OCI-LY7 (cell line): Measurements from ENCODE around the gene CFC1.
"Not testable (repeated sequence)": the region's sequence is repeated elsewhere in the genome, so short reads cannot be mapped to it uniquely, and the experiment has no call there.

ENCODE experiments used
- EZH2phosphoT487 ChIP-seq: fragments of 200-600 bp; sonication (generic); IDR thresholded peaks from 2 replicates; pipeline ENCODE4 v1.6.1; 2018; ENCODE audit warnings: low read depth, borderline replicate concordance, mild to moderate bottlenecking, mixed run types, antibody characterized with exemption, low read length, moderate library complexity, mixed read lengths
- TF ChIP-seq, protein P1 (sequence below): fragments of 200-600 bp; sonication (generic); conservative IDR thresholded peaks from 2 replicates; pipeline ENCODE4 v1.5.1; 2014; ENCODE audit warnings: mild to moderate bottlenecking, antibody characterized with exemption, low read length, moderate library complexity, mixed read lengths

DNA sequence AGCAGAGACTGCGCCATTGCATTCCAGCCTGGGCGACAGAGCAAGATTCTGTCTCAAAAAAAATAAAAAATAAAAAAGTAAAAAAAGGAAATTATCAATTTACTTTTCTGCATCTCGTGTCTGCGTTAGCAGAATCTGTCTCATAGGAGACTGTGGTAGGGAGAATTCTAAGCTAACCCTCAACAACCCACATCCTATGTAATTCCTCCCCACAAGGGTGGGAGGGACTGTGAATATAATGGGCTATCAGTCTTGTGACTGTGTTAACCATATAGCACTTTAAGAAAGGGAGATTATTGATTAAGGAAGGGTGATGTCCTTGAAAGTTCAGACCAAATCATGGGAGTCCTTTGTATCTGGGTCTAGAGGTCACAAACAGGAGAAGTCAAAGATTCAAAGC is 33.2 kb downstream of the CFC1 start:
- TF ChIP-seq, protein P1, sequence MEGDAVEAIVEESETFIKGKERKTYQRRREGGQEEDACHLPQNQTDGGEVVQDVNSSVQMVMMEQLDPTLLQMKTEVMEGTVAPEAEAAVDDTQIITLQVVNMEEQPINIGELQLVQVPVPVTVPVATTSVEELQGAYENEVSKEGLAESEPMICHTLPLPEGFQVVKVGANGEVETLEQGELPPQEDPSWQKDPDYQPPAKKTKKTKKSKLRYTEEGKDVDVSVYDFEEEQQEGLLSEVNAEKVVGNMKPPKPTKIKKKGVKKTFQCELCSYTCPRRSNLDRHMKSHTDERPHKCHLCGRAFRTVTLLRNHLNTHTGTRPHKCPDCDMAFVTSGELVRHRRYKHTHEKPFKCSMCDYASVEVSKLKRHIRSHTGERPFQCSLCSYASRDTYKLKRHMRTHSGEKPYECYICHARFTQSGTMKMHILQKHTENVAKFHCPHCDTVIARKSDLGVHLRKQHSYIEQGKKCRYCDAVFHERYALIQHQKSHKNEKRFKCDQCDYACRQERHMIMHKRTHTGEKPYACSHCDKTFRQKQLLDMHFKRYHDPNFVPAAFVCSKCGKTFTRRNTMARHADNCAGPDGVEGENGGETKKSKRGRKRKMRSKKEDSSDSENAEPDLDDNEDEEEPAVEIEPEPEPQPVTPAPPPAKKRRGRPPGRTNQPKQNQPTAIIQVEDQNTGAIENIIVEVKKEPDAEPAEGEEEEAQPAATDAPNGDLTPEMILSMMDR, result not testable (repeated sequence)
- not testable (repeated sequence) for TF ChIP-seq EZH2phosphoT487
